ENCODE data around the gene IQCH. TPM values are rescaled to one million over a fixed set of nuclear protein-coding genes. Genes with fewer than 3 reads are reported as not detected.

Gene IQCH
- total and polyA plus RNA-seq, 9 of the 15 experiments (the other 6 are each of a cell fraction or from before 2014, with no cell fraction given) = 1.8 to 3.9 (median 2.7) TPM

GRCh38 chr15:67521029-67521782 is 266.6 kb downstream of the IQCH start, which contains the start of gene C15orf61:
TSS of gene C15orf61 (plus strand) at chr15:67521131. CDS start at chr15:67521249, 118 bp downstream.
- ChIA-PET POLR2A (interaction anchor here (0.6 to 2.3 kb wide), 13 partner anchors 9 to 1032 kb away, joined by 3 to 9 read pairs (median 3); partner anchors contain the start of gene MAP2K5), CTCF (ENCODE audit: low intra/inter-chr PET ratio) (interaction anchor here (0.6 to 0.7 kb wide), 2 partner anchors 29 to 301 kb away, joined by 4 read pairs; no protein-coding TSS in a partner anchor)
- Histone ChIP-seq H4K20me1 (replicated peaks; ENCODE audit: control insufficient read depth, insufficient read depth, low read length) (no peaks in the 10 kb centered on the region), H3K36me3 (ENCODE audit: control insufficient read depth, insufficient read depth, low read length) (peaks cover 3% of the 10 kb centered on the region; the same call in 1 of the 3 replicates), H3K4me3 (peak within 1 kb of the TSS; percentile 82), H3K27me3 (ENCODE audit: control insufficient read depth in 2 of 2, insufficient read depth in 2 of 2, low read length in 2 of 2) (no peaks in the 10 kb centered on the region), H2AFZ (ENCODE audit: low read depth, low read length) (peak within 1 kb of the TSS; percentile 96), H3K9me3 (replicated peaks; ENCODE audit: control insufficient read depth, insufficient read depth, low read depth, low read length) (no peaks in the 10 kb centered on the region), H3K9ac (ENCODE audit: insufficient read depth in 1 of 2, low read depth in 2 of 2, low read length in 2 of 2) (peak within 1 kb of the TSS; percentile 90 to 100), H3K27ac (ENCODE audit: extremely low read depth, low read depth, low read length) (peak within 1 kb of the TSS; percentile 97), H3K4me2 (ENCODE audit: insufficient read depth, low read length) (peak within 1 kb of the TSS; percentile 94), H3K79me2 (ENCODE audit: control insufficient read depth, insufficient read depth, low read length) (peaks cover 44% of the 10 kb centered on the region), H3K4me1 (replicated peaks in 1 of 2; ENCODE audit: control insufficient read depth in 2 of 2, insufficient read depth in 2 of 2, low read length in 2 of 2) (peaks cover 6 to 21% of the 10 kb centered on the region in 2 experiments; a peak in 4 of 5 replicates), H3K9me1 (ENCODE audit: control insufficient read depth, insufficient read depth, low read length) (no peaks in the 10 kb centered on the region)
- peak; percentile 87 for ATAC-seq
- FAIRE-seq = peak; percentile 15
- intact Hi-C loops (cut with micrococcal nuclease) = no loop called here
- 2% methylated on average over 52 of the region's 94 CpGs for WGBS (ENCODE audit: insufficient coverage, low coverage, missing lambda C conversion rate)
- BruUV-seq (replicated peaks) = no TSS peak
- in situ Hi-C loops (cut with MboI) = no loop called here
- peak; percentile 92 to 96 (median 94) for DNase-seq (ENCODE audit: extremely low read depth in 1 of 4, low spot score in 3 of 4)
- TF ChIP-seq CTBP1 (IDR thresholded peaks at IDR 0.05; ENCODE audit: borderline replicate concordance) = peak; percentile 97
- TF ChIP-seq NKRF (IDR thresholded peaks at IDR 0.05; ENCODE audit: borderline replicate concordance) = peak; percentile 84; the same call in 1 of the 2 replicates
- TF ChIP-seq ZNF766 (CRISPR knock-in tag; conservative IDR thresholded peaks at IDR 0.05) = peak; percentile 86
- TF ChIP-seq SREBF2 (CRISPR knock-in tag; IDR thresholded peaks at IDR 0.05) = no peak
- peak; percentile 51 for TF ChIP-seq STAG1 (CRISPR knock-in tag; IDR thresholded peaks at IDR 0.05; ENCODE audit: borderline replicate concordance)
- no peak for TF ChIP-seq ZBTB34 (CRISPR knock-in tag; IDR thresholded peaks at IDR 0.05)
- TF ChIP-seq ZNF639 (CRISPR knock-in tag; conservative IDR thresholded peaks at IDR 0.05 in 1 of 2, IDR thresholded peaks at IDR 0.05 in 1 of 2) = peak in 1 of 2 experiments; percentile 94; a peak in 2 of 4 replicates
- TF ChIP-seq AFF4 (CRISPR knock-in tag; IDR thresholded peaks at IDR 0.05) = peak; percentile 98
- TF ChIP-seq EZH2 (IDR thresholded peaks at IDR 0.05; ENCODE audit: borderline replicate concordance, low read depth, low read length) = no peak
- peak; percentile 68 for TF ChIP-seq FIP1L1 (IDR thresholded peaks at IDR 0.05; ENCODE audit: low read depth, low read length, poor library complexity, severe bottlenecking)

All from K562 (cell line).